ENCODE measurements around the gene VGLL4.

VGLL4 gene

DNA sequence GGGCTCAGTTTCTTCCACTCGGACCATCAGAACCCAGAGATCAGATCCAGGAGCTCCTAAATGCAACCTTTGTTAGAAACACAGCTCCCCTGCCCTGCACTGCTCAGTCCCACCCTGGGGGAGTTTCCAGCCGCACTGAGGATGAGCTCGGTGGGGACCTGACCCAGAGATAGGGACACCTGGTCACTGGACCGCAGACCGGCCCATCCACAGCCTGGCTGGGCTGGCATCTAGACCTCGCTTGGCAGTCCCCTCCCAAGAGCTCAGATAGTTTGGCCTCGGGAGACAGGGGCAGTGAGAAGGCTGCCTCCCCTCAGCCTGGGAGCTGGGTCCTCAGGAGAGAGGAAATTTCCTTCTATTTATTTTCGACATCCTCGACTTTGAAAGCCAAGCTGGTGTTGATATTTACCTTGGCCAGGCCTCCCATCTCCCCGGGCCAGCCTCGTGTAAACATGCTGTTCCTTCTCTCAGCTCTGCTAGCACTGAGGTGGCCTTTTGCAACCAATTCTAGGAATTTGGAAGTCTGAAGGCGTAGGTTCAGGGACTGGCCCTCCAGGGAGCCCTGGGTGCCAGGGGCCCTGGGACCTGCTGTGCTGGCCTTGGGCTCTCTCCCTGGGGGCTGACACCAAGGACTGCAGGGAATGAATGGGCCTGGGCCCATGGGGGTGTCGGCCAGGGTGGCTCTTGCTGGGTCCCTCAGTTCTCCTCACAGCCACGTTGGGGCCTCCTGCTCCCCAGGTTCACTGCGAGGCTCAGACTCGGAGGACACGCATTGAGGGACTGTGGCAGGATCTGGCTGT, 90.1 kb downstream of the VGLL4 start:
- DNase-seq = peak in 3 of 51 donors; percentile 34 to 41 (median 40)

DNA sequence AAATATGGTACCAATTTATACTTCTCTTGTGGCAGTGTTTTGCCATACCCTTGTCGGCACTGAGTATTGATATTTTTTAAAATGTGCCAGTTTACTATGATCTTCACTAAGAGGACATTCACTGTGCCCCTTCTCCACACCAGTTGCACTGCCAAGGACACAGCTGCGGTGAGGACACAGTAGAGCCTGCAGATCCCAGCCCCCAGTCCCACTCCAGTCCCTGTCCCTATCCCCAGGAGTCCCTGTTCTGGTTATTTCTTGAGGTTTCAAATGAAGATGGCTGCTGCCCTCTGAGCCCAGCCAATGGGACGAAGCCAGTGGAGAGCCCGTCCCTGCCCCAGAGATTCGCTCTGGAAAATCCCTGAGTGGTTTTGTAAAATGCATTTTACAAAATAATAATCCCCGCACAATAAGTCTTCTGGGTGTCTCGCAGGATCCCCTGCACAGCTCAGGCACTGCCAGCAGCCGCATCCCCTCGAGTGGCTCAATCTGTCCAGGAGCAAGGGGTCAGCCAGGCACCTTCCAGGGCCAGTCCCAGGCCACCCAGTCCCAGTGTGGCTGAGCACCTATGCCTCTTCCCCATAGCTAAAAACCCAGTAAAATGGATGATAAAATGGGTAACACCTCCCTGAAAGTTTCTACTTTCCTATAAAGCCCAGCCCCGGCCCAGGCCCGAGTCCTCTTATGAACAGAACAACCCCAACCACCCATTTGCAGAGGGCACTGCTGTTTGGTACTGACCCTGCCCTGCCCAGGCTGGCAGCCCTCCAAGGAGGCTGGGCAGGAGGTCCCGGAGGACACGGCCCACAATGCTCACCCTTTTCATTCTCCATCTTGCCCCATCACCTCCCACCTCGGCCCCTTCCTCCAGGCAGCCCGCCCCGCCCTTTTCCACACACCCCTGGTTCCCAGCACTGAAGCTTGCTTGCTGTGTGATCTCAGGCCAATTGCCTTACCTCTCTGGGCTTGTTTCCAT, 91.1 kb downstream of the VGLL4 start:
- no peak for DNase-seq

DNA sequence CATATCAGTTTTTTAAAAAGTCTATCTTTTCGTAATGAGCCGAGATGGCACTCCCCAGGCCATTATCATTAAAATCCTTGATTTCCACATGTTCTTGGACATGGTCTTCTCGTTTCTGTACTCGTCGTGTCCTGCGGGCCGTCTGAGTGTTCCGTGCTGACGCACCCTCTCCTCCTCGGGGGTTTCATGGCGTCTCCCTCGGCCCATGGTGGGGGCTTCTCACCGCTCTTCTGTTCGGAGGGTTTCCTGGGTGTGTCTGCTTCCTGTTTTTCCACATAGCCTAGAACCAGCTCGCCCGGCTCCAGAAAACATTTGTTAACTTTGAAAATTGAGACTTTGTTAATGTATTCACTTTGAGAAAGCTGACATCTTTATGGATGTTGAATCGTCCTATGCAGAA, 92.7 kb downstream of the VGLL4 start:
- no peak for DNase-seq

DNA sequence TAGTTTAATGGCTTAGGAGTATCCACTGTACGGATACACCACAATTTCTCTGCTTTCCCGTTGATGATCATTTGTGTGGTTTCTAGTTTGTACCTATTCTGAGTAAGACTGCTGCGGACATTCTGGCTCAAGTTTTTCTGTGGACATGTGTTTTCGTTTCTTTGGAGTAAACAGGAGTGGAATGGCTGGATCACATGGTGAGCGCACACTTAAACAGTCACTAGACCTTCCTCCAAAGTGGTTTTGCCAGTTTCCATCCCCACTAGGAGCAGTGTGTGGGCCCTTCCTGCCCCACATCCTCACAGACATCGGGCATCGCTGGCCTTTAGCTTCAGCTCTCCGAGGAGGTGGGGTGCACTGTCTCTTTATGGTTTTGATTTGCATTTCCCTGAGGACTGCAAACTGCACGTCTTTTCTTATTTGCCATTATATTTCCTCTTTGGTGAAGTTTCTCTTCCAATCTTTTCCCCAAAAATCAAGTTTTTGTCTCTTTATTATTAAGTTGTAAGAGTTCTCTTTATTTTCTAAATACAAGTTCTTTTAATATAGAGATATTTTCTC, 94.1 kb downstream of the VGLL4 start:
- DNase-seq = no peak

DNA sequence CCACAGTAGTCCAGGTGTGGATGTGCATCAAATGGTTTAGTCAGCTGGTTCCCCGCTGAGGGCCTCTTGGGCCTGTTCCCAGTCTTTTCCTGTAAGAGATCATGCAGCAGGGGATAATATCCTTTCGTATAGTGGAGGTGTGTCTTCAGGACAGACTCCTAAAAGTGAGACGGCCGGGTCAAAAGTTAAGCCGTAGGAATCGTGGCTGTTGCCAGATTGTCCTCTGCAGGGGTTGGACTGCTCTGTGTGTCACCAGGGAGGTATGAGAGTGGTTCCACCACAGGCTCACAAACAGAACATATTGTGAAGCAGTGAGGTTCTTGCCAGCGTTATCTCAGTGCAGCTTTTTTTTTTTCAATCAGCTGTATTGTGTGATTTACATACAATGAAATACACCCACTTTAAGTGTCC, 95.0 kb downstream of the VGLL4 start:
- no peak for DNase-seq

DNA sequence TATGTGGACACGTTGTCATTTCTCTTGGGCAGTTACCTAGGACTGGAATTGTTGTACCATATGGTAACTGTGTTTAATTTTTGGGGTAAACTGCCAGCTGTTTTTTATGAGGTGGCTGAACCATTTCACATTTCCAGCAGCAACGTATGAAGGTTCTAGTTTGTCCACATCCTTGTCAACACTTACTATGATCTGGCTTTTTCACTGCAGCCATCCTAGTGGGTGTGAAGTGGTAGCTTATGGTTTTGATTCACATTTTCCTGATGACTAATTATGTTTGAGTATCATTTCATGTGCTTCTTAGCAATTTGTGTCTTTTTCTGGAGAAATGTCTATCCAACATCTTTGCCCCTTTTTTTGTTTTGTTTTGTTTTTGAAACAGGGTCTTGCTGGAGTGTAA, 96.2 kb downstream of the VGLL4 start:
- DNase-seq = no peak

DNA sequence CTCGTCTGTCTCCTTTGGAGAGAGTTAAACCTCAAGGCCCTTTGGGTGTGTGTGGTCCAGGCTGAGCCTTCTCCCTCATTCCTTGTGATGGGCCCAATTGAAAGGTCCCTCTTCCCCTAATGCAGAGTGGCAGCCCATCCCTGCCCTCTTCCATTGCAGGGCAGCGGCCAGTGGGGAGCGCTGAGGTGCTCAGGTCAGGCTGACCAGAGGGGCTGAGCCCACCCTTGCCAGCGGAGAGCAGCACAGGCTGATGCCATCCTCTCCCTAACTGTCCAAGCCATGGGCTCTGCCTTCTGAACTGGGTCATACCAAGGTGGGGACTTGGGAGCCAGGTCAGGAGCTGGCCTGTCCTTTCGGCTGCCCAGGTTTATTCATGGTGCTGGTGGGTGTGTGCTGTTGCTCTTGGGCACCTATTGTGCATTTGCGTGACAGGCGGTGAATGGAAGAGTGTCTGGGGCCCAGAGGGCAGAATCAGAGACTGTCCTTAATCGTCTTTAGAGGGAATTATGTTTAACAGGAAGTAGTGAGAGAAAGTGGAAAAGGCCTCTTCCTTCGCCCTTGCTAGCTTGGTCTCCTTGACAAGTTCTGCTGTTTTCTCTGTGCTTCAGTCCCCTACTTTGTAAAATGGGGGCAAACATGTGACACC, 96.9 kb downstream of the VGLL4 start:
- no peak for DNase-seq

DNA sequence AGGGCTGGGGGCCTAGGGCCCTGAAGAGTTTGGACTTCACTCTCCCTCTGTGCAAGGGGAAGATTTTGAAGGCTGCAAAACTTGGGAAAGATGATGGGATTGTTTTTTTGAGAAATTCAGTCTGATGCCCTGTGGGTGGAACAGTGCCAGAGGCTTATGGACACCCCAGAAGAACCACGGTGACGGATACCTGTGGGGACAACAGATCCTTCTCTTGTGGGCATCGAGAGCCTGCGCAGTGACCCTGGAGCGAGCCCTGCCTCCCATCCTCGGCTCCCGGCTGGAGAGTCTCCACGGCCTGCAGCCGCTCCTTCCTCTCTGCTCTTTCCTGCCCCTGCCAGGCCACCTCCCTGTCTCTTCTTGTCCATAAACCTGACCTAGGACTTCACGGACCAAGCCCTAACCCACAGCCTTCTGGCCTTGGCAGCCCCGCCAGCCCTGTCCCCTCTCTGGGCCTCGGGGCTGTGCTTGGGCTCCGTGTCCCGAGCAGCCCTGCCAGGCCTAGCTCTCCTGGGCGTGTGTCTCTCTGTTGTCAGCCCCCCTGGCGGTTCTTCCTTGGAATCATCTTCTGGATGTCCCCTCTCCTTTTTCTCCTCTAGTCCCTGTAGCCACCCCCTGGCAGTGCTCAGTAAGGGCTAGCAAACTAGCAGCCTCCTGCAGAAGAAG, 98.4 kb downstream of the VGLL4 start:
- DNase-seq = no peak

DNA sequence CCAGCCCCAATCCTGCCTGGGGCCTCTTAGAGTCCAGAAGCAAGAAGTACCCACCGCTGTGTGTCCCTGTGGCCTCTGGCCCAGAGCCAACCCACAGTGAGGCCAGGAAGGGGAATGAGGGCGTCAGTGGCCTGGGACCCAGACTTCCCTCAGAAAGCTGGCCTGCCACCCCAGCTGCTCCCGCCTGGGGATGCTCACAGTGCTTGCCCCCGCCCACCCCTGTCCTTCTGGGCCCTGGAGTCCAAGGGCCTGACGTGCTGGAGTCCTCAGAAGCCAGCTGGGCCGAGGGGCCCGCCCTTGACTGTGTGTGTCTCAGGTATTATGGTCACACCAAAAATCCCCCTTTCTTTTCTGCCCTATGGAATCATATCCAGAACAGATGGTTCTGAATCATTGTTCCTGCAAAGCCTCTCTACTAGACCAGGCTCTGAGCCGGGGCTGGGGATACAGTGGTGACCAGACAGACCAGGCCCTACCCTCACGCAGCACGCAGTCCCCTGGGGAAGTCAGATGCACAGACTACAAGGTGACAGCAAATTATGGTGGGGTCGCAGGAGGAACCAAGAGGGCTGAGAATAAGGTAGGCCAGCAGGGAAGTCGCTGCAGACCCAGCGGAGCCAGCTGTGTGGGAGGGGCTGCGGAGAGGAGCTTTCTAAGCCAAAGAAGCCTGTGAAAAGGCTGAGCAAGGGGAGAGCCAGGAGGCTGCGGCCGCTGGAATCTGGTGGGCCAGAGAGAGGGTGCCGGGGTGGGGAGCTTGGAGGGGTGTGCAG, 99.1 kb downstream of the VGLL4 start:
- no peak for DNase-seq

DNA sequence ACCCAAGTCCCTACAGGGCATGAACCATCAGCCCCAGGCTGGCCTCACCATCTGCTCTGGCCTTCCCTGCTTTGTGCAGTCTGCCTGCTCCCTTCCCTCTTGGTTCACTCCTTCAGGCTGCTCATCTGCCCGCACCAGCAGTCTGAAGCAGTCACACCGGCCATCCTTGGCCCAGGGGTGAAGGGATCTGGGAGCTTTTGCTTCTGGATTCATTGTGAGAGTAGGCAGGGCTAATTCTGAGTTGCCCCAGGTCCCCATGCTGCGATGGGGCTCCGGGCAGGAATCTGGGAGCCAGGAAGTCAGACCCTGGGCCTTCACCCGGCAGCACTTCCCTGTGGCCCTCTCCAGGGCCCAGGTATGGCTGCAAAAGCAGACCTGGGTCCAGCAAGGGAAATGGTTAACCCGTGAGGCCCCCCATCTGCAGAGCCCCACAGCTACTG, 99.7 kb downstream of the VGLL4 start:
- DNase-seq = no peak

DNA sequence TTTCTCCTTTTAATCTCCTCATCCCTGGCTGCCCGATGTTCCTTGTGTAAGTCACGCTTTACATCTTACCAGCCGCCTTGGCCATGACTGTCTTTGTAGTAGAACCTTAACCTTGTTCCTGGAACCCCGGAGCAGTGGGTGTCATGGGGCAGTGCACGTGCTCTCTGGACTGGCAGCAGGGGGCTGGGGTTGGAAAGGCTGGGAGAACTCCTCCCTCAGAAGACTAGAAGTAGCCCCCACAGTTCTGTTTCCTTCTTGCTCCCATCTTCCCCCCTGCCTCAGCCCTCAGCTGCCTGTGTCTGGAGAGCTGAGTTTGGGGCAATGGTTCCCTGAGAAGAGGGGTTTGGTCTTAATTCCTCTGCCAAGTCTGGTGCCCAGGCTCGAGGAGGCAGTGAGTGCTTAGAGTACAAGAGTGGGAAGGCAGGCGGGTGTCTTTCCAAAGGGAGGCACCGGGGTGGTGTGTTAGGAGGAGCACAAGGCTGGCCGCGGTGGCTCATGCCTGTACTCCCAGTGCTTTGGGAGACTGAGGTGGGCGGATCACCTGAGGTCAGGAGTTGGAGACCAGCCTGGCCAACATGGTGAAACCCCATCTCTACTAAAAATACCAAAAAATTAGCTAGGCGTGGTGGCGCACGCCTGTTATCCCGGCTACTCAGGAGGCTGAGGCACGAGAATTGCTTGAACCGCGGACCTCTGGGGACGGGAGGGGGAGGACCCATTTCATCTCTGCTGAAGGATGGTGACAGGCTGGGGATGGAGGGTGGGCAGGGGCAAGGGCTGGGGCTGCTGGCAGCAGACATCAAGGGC, 100.4 kb downstream of the VGLL4 start:
- no peak for DNase-seq

DNA sequence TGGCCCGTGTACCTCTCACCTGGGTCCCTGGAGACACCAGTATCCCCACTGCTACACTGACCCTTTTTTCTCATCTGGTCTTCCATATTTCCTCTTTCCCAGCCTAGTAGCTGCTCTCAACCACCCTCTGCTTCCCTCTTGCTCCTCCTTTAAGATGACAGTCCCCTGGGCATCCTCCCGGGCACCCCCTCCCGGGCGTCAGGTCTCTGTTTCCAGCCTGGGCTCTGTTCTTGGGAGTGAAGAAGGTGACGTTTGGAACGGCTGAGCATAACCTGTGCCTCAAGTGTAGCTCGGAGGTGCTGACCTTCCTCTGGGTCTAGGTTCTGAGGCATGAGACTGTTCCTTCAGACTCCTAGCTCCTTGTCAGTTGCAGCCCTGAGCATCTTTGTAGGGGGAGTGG, 101.2 kb downstream of the VGLL4 start:
- no peak for DNase-seq

DNA sequence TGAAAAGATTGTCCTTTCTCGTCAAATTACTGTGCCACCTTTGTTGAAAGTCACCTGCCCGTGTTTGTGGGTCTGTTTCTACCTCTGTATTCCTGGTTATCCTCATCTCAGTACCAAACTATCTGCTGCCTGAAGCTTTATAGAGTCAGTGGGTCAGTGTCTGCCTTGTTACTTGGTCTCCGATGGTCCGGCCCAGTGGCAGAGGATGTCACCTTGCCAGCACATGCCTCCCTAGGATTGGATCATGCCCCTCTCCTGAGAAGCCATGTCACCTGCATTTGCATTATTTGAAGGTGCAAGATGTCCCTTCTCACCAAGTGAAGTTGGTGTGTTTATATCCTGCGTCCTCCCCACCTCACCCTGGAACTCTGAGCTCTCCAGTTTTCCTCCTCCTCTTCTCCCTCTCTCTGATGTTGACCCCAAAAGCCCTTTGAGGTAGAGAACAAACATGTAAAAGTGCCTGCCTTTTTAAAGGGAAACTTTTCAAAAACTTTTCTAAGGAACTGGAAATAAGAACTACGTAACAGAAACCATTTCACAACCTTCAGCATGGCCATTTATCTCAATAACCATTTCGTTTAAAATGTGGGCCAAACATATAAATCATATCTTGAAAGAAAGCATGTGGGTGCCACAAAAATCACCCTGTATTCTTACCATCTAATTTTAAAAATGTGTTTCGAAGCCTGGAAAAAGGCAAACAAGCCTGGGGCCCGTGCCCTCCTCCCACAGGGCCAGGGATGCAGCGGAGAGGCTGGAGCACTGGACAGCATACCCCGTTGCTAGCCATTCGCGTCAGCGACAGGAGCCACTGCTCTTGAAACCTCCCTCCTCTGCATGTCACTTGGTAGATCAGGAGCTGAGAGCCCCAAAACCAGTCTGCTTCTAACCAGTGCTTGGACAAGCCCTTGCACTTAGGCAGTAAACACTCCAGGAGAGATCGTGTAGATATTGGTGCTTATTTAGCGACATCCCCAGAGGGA, 102.1 kb downstream of the VGLL4 start:
- no peak for DNase-seq

DNA sequence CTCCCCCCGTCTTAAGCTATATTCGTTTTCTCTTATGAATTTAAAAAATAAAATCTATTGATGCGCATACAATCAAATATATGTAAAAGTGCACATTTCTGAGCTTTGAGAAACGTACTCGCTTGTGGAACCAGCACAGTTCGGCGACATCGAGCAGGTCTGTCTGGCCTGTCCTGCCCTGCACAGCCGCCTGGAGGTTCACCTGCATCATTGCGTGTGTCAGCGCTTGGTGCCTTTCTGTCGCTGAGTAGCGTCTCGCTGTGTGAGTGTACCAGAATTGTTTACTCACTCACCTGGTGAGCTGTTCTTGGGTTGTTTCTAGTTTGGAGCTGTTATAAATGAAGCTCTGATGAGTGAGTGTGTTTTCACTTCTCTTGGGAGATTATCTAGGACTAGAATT, 104.0 kb downstream of the VGLL4 start:
- no peak for DNase-seq

DNA sequence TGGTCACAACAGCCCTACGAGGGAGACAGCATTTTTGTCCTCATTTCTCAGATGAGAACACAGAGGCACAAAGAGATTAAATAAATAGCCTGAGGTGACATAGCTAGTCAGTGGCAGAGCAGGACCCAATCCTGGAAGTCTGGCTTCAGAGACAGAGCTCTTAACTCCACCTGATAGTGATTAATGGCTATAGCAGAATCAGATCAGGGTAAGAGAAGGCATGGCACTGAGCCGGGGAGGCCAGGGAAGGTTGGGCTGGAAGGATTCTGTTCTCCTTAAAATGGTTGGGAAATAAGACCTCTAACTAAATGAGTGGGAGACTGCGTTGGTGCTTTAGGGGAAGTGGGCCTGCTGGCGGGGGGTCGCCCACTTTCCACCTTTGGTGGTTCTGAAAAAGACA, 104.5 kb downstream of the VGLL4 start:
- no peak for DNase-seq

DNA sequence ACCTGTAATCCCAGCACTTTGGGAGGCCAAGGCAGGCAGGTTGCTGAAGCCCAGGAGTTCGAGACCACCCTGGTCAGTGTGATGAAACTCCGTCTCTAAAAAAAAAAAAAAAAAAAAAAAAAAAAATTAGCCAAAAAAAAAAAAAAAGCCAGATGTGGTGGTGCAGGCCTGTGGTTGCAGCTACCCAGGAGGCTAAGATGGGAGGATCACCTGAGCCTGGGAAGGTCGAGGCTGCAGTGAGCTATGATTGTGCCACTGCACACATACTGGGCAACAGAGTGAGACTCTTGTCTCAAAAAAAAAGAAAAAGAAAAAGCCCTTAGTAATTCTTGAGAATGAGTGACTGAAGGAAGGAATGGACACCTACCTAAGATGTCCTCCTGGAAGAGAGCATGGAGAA, 105.1 kb downstream of the VGLL4 start:
- no peak for DNase-seq

DNA sequence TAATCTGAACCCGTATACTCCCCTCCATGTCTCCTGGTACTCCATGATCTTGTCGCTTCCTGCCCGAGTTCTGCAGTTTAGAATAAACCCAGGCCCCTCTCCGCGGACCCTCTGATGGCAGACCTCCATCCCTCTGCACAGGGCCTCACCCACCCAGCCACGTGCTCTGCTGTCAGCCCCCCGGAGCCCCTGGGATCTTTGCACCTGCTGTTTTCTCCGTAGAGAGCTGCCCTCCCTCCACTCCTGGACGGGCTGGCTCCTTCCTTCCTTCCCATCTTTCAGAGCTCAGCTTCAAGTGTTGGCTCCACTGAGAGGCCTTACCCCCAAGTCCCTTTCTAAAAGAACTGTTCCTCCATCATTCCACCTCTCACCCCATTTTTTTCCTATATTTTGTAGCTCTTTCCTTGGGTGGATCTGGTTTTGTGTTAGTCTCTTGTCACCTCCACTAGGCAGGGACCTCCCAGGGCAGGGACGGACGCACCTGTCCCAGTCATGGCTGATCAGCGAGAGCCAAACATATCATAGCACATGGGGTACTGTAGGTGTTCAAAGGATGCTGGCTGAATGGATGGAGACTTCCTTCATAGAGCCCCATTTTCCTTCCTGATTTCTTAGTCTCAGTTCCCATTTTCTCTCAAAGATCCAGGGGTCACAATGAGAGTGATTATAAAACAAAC, 106.6 kb downstream of the VGLL4 start:
- no peak for DNase-seq

Measured in hypothalamus (tissue), 51 donors.